ENCODE results near the gene WDR33.

WDR33 gene

GRCh38 chr2:127674241-127675209, 136.4 kb downstream of the WDR33 start:
- H3K9me2 ChIP-seq (replicated peaks; ENCODE audit: insufficient read depth, low read length): no peaks in the 10 kb centered on the region
- no peak overlapping the region for H3K9ac ChIP-seq (ENCODE audit: low read length)
- H3K4me1 ChIP-seq (ENCODE audit: low read length): no peaks in the 10 kb centered on the region
- no peak for DNase-seq
- no peaks in the 10 kb centered on the region for H3K36me3 ChIP-seq (replicated peaks; ENCODE audit: insufficient read depth, low read length)
- H3K79me2 ChIP-seq (ENCODE audit: low read length): no peaks in the 10 kb centered on the region
- no peaks in the 10 kb centered on the region for H3F3A ChIP-seq (ENCODE audit: insufficient read depth, low read length)
- no peak overlapping the region for H3K27ac ChIP-seq (ENCODE audit: low read length)
- H2AFZ ChIP-seq (ENCODE audit: low read length): no peak overlapping the region
- no peak overlapping the region for H3K4me2 ChIP-seq (ENCODE audit: low read depth, low read length)
- H3K4me3 ChIP-seq (ENCODE audit: low read length): no peak overlapping the region
- H3K27me3 ChIP-seq (replicated peaks; ENCODE audit: insufficient read depth, low read length): peaks cover 43% of the 10 kb centered on the region
- no peaks in the 10 kb centered on the region for H4K20me1 ChIP-seq (ENCODE audit: insufficient read depth, low read length)
- H3K9me3 ChIP-seq (replicated peaks; ENCODE audit: insufficient read depth, low read length): no peaks in the 10 kb centered on the region
- no peak for TF ChIP-seq EZH2 (optimal IDR thresholded peaks at IDR 0.05; ENCODE audit: low read depth, low read length)
- TF ChIP-seq EZH2phosphoT487 (IDR thresholded peaks at IDR 0.05; ENCODE audit: low read length): no peak
- no peak for TF ChIP-seq CTCF (IDR thresholded peaks at IDR 0.05; ENCODE audit: low read length)

GRCh38 chr2:127673291-127674069, 137.5 kb downstream of the WDR33 start:
- H3K4me3 ChIP-seq (ENCODE audit: low read length): no peak overlapping the region
- no peak overlapping the region for H3K9ac ChIP-seq (ENCODE audit: low read length)
- no peak overlapping the region for H2AFZ ChIP-seq (ENCODE audit: low read length)
- H4K20me1 ChIP-seq (ENCODE audit: insufficient read depth, low read length): no peaks in the 10 kb centered on the region
- TF ChIP-seq EZH2 (optimal IDR thresholded peaks at IDR 0.05; ENCODE audit: low read depth, low read length) (no peak), CTCF (IDR thresholded peaks at IDR 0.05; ENCODE audit: low read length) (no peak), EZH2phosphoT487 (IDR thresholded peaks at IDR 0.05; ENCODE audit: low read length) (no peak)
- H3K4me1 ChIP-seq (ENCODE audit: low read length): no peaks in the 10 kb centered on the region
- H3K36me3 ChIP-seq (replicated peaks; ENCODE audit: insufficient read depth, low read length): no peaks in the 10 kb centered on the region
- H3K79me2 ChIP-seq (ENCODE audit: low read length): no peaks in the 10 kb centered on the region
- peaks cover 43% of the 10 kb centered on the region for H3K27me3 ChIP-seq (replicated peaks; ENCODE audit: insufficient read depth, low read length)
- H3F3A ChIP-seq (ENCODE audit: insufficient read depth, low read length): no peaks in the 10 kb centered on the region
- no peak overlapping the region for H3K27ac ChIP-seq (ENCODE audit: low read length)
- H3K4me2 ChIP-seq (ENCODE audit: low read depth, low read length): no peak overlapping the region
- H3K9me3 ChIP-seq (replicated peaks; ENCODE audit: insufficient read depth, low read length): no peaks in the 10 kb centered on the region
- DNase-seq: no peak
- H3K9me2 ChIP-seq (replicated peaks; ENCODE audit: insufficient read depth, low read length): no peaks in the 10 kb centered on the region

- H3K27ac ChIP-seq (ENCODE audit: low read length): no peak overlapping the region
- peaks cover 43% of the 10 kb centered on the region for H3K27me3 ChIP-seq (replicated peaks; ENCODE audit: insufficient read depth, low read length)
- H3K9me3 ChIP-seq (replicated peaks; ENCODE audit: insufficient read depth, low read length): no peaks in the 10 kb centered on the region
- no peak overlapping the region for H3K4me3 ChIP-seq (ENCODE audit: low read length)
- no peaks in the 10 kb centered on the region for H3K36me3 ChIP-seq (replicated peaks; ENCODE audit: insufficient read depth, low read length)
- no peaks in the 10 kb centered on the region for H4K20me1 ChIP-seq (ENCODE audit: insufficient read depth, low read length)
- H3F3A ChIP-seq (ENCODE audit: insufficient read depth, low read length): no peaks in the 10 kb centered on the region
- H3K79me2 ChIP-seq (ENCODE audit: low read length): no peaks in the 10 kb centered on the region
- H3K9me2 ChIP-seq (replicated peaks; ENCODE audit: insufficient read depth, low read length): no peaks in the 10 kb centered on the region
- no peak overlapping the region for H3K9ac ChIP-seq (ENCODE audit: low read length)
- no peak overlapping the region for H3K4me2 ChIP-seq (ENCODE audit: low read depth, low read length)
- H3K4me1 ChIP-seq (ENCODE audit: low read length): no peaks in the 10 kb centered on the region
- DNase-seq: no peak
- TF ChIP-seq CTCF (IDR thresholded peaks at IDR 0.05; ENCODE audit: low read length) (no peak), EZH2 (optimal IDR thresholded peaks at IDR 0.05; ENCODE audit: low read depth, low read length) (no peak), EZH2phosphoT487 (IDR thresholded peaks at IDR 0.05; ENCODE audit: low read length) (no peak)
- no peak overlapping the region for H2AFZ ChIP-seq (ENCODE audit: low read length)
Measured at GRCh38 chr2:127672341-127673224, 138.4 kb downstream of the WDR33 start.
